HL-60 (cell line): Measurements from ENCODE around the gene OR2H2.

Experiments
- DNase-seq, 2 experiments: peaks; one replicate each; pipeline ENCODE4 v3.0.0-alpha.2; 2010 to 2020; ENCODE audit warnings: low read depth in 1 of 2, low spot score in 1 of 2
- H3K27ac ChIP-seq: fragments of 250-450 bp; sonication (Bioruptor Pico); replicated peaks from 2 replicates; pipeline ENCODE4 v1.5.1; 2020; ENCODE audit warnings: mild to moderate bottlenecking, moderate library complexity
- H3K27me3 ChIP-seq: fragments of 250-450 bp; sonication (Bioruptor Pico); 2 replicates; pipeline ENCODE4 v1.5.1; 2021; ENCODE audit warnings: mild to moderate bottlenecking, moderate library complexity; ENCODE audit not compliant: insufficient read depth, poor library complexity, severe bottlenecking
- H3K4me3 ChIP-seq: replicated peaks from 2 replicates; pipeline ENCODE4 v1.5.1; 2011; ENCODE audit warnings: mild to moderate bottlenecking, control low read depth, low read length; ENCODE audit not compliant: insufficient read depth
- GABPA ChIP-seq: IDR thresholded peaks from 2 replicates; pipeline ENCODE4 v1.6.1; 2012; ENCODE audit warnings: low read depth
- POLR2AphosphoS5 ChIP-seq: IDR thresholded peaks from 2 replicates; pipeline ENCODE4 v1.6.1; 2012; ENCODE audit warnings: low read depth
- SPI1 ChIP-seq: IDR thresholded peaks from 2 replicates; pipeline ENCODE4 v1.6.1; 2012; ENCODE audit warnings: low read depth, mild to moderate bottlenecking, borderline replicate concordance
- TF ChIP-seq, protein P1 (sequence below): IDR thresholded peaks from 2 replicates; pipeline ENCODE4 v1.6.1; 2012; ENCODE audit warnings: low read depth; ENCODE audit not compliant: insufficient replicate concordance
- TF ChIP-seq, protein P2 (sequence below): IDR thresholded peaks from one replicate; pipeline ENCODE4 v1.5.1; 2011; ENCODE audit warnings: low read length, control low read depth, inconsistent platforms; ENCODE audit not compliant: insufficient read depth

OR2H2 gene

GRCh38 chr6:29603456-29603855 lies 18.5 kb downstream of the OR2H2 start:
- Histone ChIP-seq H3K27me3 (peaks cover 2% of the 10 kb centered on the region), H3K4me3 (no peak overlapping the region), H3K27ac (no peak overlapping the region)
- TF ChIP-seq, protein P1, sequence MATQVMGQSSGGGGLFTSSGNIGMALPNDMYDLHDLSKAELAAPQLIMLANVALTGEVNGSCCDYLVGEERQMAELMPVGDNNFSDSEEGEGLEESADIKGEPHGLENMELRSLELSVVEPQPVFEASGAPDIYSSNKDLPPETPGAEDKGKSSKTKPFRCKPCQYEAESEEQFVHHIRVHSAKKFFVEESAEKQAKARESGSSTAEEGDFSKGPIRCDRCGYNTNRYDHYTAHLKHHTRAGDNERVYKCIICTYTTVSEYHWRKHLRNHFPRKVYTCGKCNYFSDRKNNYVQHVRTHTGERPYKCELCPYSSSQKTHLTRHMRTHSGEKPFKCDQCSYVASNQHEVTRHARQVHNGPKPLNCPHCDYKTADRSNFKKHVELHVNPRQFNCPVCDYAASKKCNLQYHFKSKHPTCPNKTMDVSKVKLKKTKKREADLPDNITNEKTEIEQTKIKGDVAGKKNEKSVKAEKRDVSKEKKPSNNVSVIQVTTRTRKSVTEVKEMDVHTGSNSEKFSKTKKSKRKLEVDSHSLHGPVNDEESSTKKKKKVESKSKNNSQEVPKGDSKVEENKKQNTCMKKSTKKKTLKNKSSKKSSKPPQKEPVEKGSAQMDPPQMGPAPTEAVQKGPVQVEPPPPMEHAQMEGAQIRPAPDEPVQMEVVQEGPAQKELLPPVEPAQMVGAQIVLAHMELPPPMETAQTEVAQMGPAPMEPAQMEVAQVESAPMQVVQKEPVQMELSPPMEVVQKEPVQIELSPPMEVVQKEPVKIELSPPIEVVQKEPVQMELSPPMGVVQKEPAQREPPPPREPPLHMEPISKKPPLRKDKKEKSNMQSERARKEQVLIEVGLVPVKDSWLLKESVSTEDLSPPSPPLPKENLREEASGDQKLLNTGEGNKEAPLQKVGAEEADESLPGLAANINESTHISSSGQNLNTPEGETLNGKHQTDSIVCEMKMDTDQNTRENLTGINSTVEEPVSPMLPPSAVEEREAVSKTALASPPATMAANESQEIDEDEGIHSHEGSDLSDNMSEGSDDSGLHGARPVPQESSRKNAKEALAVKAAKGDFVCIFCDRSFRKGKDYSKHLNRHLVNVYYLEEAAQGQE, result no peak
- TF ChIP-seq, protein P2, sequence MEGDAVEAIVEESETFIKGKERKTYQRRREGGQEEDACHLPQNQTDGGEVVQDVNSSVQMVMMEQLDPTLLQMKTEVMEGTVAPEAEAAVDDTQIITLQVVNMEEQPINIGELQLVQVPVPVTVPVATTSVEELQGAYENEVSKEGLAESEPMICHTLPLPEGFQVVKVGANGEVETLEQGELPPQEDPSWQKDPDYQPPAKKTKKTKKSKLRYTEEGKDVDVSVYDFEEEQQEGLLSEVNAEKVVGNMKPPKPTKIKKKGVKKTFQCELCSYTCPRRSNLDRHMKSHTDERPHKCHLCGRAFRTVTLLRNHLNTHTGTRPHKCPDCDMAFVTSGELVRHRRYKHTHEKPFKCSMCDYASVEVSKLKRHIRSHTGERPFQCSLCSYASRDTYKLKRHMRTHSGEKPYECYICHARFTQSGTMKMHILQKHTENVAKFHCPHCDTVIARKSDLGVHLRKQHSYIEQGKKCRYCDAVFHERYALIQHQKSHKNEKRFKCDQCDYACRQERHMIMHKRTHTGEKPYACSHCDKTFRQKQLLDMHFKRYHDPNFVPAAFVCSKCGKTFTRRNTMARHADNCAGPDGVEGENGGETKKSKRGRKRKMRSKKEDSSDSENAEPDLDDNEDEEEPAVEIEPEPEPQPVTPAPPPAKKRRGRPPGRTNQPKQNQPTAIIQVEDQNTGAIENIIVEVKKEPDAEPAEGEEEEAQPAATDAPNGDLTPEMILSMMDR, result no peak
- TF ChIP-seq GABPA (no peak), POLR2AphosphoS5 (no peak), SPI1 (no peak)
- DNase-seq, result no peak

GRCh38 chr6:29603930-29604329 lies 19.0 kb downstream of the OR2H2 start:
- Histone ChIP-seq H3K4me3 (no peak overlapping the region), H3K27ac (no peak overlapping the region), H3K27me3 (peaks cover 2% of the 10 kb centered on the region)
- DNase-seq, result no peak
- TF ChIP-seq GABPA (no peak), SPI1 (no peak), POLR2AphosphoS5 (no peak)
- TF ChIP-seq, protein P2, result no peak
- TF ChIP-seq, protein P1, result no peak

GRCh38 chr6:29608131-29608530 lies 23.2 kb downstream of the OR2H2 start:
- no peak overlapping the region for H3K4me3 ChIP-seq
- TF ChIP-seq GABPA (no peak), POLR2AphosphoS5 (no peak), SPI1 (no peak)
- TF ChIP-seq, protein P1, result no peak
- TF ChIP-seq, protein P2, result no peak
- H3K27ac ChIP-seq, result no peak overlapping the region
- DNase-seq, result no peak
- no peaks in the 10 kb centered on the region for H3K27me3 ChIP-seq
